Cardiac fibroblast (primary cell): ENCODE measurements around the gene POLR1A.

Experiments
- DNase-seq, 2 donors: peaks; one replicate each; pipeline versions ENCODE4 v3.0.0 to v3.0.0-alpha.2; 2010; ENCODE audit warnings: low read depth in 2 of 2
- H3K4me3 ChIP-seq, 2 donors: replicated peaks in 1 of 2; 1 replicate in 1 of 2; 2 replicates in 1 of 2; pipeline ENCODE4 v1.5.1; 2011; ENCODE audit warnings: low read depth in 2 of 2, low read length in 2 of 2, mild to moderate bottlenecking in 2 of 2, moderate library complexity in 1 of 2
- CTCF ChIP-seq: IDR thresholded peaks from one replicate; pipeline ENCODE4 v1.5.1; 2011; ENCODE audit warnings: low read depth, mild to moderate bottlenecking, low read length, inconsistent platforms

POLR1A gene

GRCh38 chr2:86066007-86066578 is 39.6 kb downstream of the POLR1A start:
- no peak for TF ChIP-seq CTCF
- no peak overlapping the region for H3K4me3 ChIP-seq
- no peak for DNase-seq

- no peak for TF ChIP-seq CTCF
- DNase-seq, result peak in 1 of 2 donors; percentile 59
- H3K4me3 ChIP-seq, result no peak overlapping the region
Observed at GRCh38 chr2:86065512-86065911, 40.2 kb downstream of the POLR1A start.

- DNase-seq, result peak in 1 of 2 donors; percentile 61
- no peak overlapping the region for H3K4me3 ChIP-seq
- no peak for TF ChIP-seq CTCF
Observed at GRCh38 chr2:86064006-86064405, 41.7 kb downstream of the POLR1A start.

- no peak overlapping the region for H3K4me3 ChIP-seq
- peak; percentile 65 to 82 for DNase-seq
- no peak for TF ChIP-seq CTCF
Observed at GRCh38 chr2:86062043-86062442, 43.6 kb downstream of the POLR1A start.

GRCh38 chr2:86056590-86057331 is 48.9 kb downstream of the POLR1A start:
- DNase-seq, result no peak
- no peak overlapping the region for H3K4me3 ChIP-seq
- TF ChIP-seq CTCF, result no peak

GRCh38 chr2:86055314-86055713 is 50.4 kb downstream of the POLR1A start:
- DNase-seq, result no peak
- H3K4me3 ChIP-seq, result no peak overlapping the region
- no peak for TF ChIP-seq CTCF
